ENCODE results near the gene SDK1.

SDK1 gene

DNA sequence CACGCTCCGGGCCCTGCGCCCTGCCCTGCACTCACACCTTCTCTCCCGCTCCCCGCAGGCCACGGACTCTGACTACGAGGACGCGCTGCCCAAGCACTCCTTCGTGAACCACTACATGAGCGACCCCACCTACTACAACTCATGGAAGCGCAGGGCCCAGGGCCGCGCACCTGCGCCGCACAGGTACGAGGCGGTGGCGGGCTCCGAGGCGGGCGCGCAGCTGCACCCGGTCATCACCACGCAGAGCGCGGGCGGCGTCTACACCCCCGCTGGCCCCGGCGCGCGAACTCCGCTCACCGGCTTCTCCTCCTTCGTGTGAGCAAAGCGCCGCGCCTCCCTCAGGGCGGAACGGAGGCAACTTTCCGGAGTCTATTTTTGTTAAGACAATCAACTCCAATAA, 964.0 kb downstream of the SDK1 start:
- Mint-ChIP-seq H3K27ac (no peak overlapping the region), H3K4me1 (no peaks in the 10 kb centered on the region), H3K9me3 (no peaks in the 10 kb centered on the region), H3K4me3 (no peak overlapping the region), H3K27me3 (peaks cover 5% of the 10 kb centered on the region), H3K36me3 (ENCODE audit: low read depth) (no peaks in the 10 kb centered on the region)
- DNase-seq (no peak), ATAC-seq (no peak)

DNA sequence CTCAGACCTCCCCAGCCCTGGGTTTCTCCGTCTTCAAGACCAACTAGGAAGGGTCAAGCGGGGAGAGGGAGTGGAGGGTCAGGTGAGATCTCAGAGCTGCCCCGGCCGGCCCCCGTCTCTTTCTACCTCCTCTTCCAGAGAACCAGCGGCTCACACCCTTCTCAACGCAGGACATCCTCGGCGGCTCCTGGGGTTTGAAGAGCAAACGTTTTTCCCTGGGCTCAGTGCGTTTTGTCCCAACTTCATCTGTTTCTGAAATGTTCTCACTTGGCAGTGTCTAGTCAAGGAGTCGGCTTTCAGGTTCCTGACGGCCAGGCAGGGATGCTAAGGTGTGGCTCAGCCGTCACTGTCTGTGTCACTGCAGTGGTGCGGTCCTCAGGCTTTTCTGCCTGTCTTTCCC, 964.6 kb downstream of the SDK1 start:
- no peaks in the 10 kb centered on the region for H3K9me3 Mint-ChIP-seq
- no peak overlapping the region for H3K4me3 Mint-ChIP-seq
- H3K36me3 Mint-ChIP-seq (ENCODE audit: low read depth) = no peaks in the 10 kb centered on the region
- DNase-seq = no peak
- no peak for ATAC-seq
- H3K27ac Mint-ChIP-seq = no peak overlapping the region
- no peaks in the 10 kb centered on the region for H3K4me1 Mint-ChIP-seq
- H3K27me3 Mint-ChIP-seq = peaks cover 5% of the 10 kb centered on the region

DNA sequence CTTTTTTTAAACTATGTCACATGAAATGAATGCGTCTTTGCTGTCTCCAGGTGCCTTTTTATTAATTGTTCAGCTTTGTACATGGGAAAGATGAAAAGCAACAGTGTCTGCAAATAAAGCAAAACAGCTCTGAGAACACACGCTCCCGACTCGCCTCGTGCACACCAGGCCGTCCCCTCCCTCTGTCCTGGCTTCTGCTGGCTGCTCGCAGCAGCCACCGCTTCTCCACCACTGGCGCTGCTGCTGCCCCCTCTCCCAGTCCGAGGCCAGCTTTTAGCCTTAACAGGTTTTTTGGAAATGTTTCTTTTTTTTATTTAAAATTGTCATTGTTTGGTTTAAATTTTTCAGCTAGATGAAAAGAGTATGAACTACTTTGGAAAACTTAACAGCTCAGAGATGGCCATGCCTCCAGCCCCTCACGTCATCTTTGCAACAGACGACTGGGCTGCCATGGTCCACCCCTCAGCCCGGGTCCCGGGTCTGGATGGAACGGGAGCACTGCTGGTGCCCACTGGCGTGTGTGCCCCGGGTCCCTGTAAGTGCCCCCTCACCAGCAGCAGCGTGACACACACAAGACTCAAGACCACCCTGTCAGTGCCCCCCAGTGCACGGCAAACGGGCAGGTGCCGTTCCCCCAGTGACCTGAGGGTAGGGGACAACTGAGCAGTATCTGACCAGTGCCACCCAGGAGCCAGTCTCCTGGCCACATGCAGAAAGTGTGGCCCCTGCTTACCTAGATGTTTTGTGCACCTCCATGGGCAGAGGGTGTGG, 965.4 kb downstream of the SDK1 start:
- no peak overlapping the region for H3K4me3 Mint-ChIP-seq
- no peaks in the 10 kb centered on the region for H3K36me3 Mint-ChIP-seq (ENCODE audit: low read depth)
- no peak overlapping the region for H3K27ac Mint-ChIP-seq
- H3K4me1 Mint-ChIP-seq = no peaks in the 10 kb centered on the region
- no peaks in the 10 kb centered on the region for H3K9me3 Mint-ChIP-seq
- no peak for ATAC-seq
- peaks cover 5% of the 10 kb centered on the region for H3K27me3 Mint-ChIP-seq
- no peak for DNase-seq

- no peaks in the 10 kb centered on the region for H3K9me3 Mint-ChIP-seq
- H3K27me3 Mint-ChIP-seq = peaks cover 5% of the 10 kb centered on the region
- no peak for DNase-seq
- H3K36me3 Mint-ChIP-seq (ENCODE audit: low read depth) = no peaks in the 10 kb centered on the region
- H3K4me1 Mint-ChIP-seq = no peaks in the 10 kb centered on the region
- no peak overlapping the region for H3K4me3 Mint-ChIP-seq
- no peak for ATAC-seq
- H3K27ac Mint-ChIP-seq = no peak overlapping the region
These were observed 966.4 kb downstream of the SDK1 start for GRCh38 chr7:4267341-4268039.

DNA sequence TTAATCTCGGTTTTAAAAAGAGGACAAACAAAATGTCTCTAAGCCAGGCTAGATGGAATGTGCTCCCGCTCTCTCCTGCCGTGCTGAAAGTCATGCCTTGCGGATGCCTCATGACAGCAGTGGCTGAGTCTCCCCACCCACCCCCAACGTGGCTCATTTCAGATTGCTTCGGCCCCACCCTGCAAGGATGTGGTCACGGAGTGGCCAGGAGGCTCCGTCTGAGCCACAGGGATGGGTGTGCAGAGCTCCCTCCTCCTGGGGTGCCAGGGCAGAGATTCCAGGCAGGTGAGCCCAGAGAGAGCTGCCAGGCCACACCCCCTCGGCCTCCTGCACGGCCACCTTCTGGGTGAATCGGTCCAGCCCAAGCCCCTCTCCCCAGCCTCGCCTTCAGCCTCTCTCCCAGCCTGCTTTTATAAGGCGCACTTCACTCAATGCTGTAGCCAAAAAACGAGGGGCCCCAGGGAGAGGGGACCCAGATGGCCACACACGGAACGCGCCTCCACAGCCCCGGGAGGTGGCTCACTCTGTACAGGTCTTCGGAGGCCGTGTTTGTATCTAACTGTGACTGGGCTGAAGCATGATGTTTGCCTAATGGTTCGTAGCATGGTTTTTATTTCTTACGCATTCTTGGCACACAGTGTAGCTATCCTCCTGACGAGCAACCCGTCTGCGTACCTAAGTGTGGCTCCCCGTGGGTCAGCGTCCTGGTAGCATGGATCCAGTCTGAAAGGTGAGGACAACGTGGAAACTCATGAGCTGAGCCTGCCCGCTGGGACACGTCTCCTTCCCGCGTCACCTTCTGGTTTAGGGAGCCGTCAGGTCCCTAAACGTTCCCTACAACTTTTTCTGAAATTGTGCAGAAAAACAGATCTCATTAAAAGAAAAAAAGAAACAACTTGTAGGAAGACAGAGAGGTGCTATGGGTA, 967.3 kb downstream of the SDK1 start:
- DNase-seq = no peak
- no peaks in the 10 kb centered on the region for H3K4me1 Mint-ChIP-seq

DNA sequence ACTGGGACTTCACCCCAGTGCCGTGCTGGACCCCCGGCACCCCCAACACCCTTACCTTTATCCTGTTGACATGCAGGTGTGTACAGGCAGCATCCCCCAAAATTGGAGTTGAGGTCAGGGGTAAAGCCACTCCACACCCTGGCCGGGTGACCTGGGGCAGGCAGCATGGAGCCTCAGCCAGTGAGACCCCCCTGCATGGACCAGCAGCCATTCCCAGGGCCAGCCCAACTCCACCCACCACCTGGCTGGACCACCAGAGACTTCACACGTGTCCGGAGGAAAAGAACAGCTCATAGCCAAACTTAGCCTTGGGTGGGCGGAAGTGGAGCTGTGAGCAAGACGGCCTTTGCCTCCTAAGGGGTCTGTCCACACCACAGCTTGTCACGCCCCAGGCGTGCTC, 968.0 kb downstream of the SDK1 start:
- Mint-ChIP-seq H3K4me3 (no peak overlapping the region), H3K36me3 (ENCODE audit: low read depth) (no peaks in the 10 kb centered on the region), H3K27ac (no peak overlapping the region), H3K9me3 (no peaks in the 10 kb centered on the region), H3K27me3 (peaks cover 5% of the 10 kb centered on the region), H3K4me1 (no peaks in the 10 kb centered on the region)
- no peak for ATAC-seq
- no peak for DNase-seq

More for the DNA sequence above, 967.3 kb downstream of the SDK1 start:
- Mint-ChIP-seq H3K27me3 (peaks cover 5% of the 10 kb centered on the region), H3K27ac (no peak overlapping the region), H3K9me3 (no peaks in the 10 kb centered on the region), H3K36me3 (ENCODE audit: low read depth) (no peaks in the 10 kb centered on the region), H3K4me3 (no peak overlapping the region)
- ATAC-seq = no peak

- H3K4me3 Mint-ChIP-seq = no peak overlapping the region
- H3K36me3 Mint-ChIP-seq (ENCODE audit: low read depth) = no peaks in the 10 kb centered on the region
- H3K9me3 Mint-ChIP-seq = peaks cover 4% of the 10 kb centered on the region
- no peak overlapping the region for H3K27ac Mint-ChIP-seq
- peaks cover 5% of the 10 kb centered on the region for H3K27me3 Mint-ChIP-seq
- no peak for ATAC-seq
- DNase-seq = no peak
- no peaks in the 10 kb centered on the region for H3K4me1 Mint-ChIP-seq
These were observed 968.7 kb downstream of the SDK1 start for GRCh38 chr7:4269746-4270145.

- no peak for ATAC-seq
- Mint-ChIP-seq H3K27me3 (peaks cover 5% of the 10 kb centered on the region), H3K27ac (no peak overlapping the region), H3K4me1 (no peaks in the 10 kb centered on the region), H3K36me3 (ENCODE audit: low read depth) (no peaks in the 10 kb centered on the region), H3K9me3 (peaks cover 5% of the 10 kb centered on the region), H3K4me3 (no peak overlapping the region)
- DNase-seq = no peak
These were observed 969.2 kb downstream of the SDK1 start for GRCh38 chr7:4270268-4270667.

GRCh38 chr7:4270941-4271715, 970.1 kb downstream of the SDK1 start:
- no peaks in the 10 kb centered on the region for H3K4me1 Mint-ChIP-seq
- peaks cover 5% of the 10 kb centered on the region for H3K9me3 Mint-ChIP-seq
- H3K27me3 Mint-ChIP-seq = peaks cover 5% of the 10 kb centered on the region
- no peak overlapping the region for H3K4me3 Mint-ChIP-seq
- ATAC-seq = no peak
- H3K36me3 Mint-ChIP-seq (ENCODE audit: low read depth) = no peaks in the 10 kb centered on the region
- no peak overlapping the region for H3K27ac Mint-ChIP-seq
- no peak for DNase-seq

GRCh38 chr7:4271716-4272015, 970.6 kb downstream of the SDK1 start:
- no peak overlapping the region for H3K4me3 Mint-ChIP-seq
- H3K27ac Mint-ChIP-seq = no peak overlapping the region
- ATAC-seq = no peak
- H3K4me1 Mint-ChIP-seq = no peaks in the 10 kb centered on the region
- no peak for DNase-seq
- peaks cover 5% of the 10 kb centered on the region for H3K9me3 Mint-ChIP-seq
- peaks cover 5% of the 10 kb centered on the region for H3K27me3 Mint-ChIP-seq
- H3K36me3 Mint-ChIP-seq (ENCODE audit: low read depth) = no peaks in the 10 kb centered on the region

GRCh38 chr7:4272141-4272540, 971.1 kb downstream of the SDK1 start:
- Mint-ChIP-seq H3K9me3 (peaks cover 5% of the 10 kb centered on the region), H3K27me3 (peaks cover 5% of the 10 kb centered on the region), H3K4me3 (no peak overlapping the region), H3K27ac (no peak overlapping the region), H3K36me3 (ENCODE audit: low read depth) (no peaks in the 10 kb centered on the region), H3K4me1 (no peaks in the 10 kb centered on the region)
- ATAC-seq (no peak), DNase-seq (no peak)

DNA sequence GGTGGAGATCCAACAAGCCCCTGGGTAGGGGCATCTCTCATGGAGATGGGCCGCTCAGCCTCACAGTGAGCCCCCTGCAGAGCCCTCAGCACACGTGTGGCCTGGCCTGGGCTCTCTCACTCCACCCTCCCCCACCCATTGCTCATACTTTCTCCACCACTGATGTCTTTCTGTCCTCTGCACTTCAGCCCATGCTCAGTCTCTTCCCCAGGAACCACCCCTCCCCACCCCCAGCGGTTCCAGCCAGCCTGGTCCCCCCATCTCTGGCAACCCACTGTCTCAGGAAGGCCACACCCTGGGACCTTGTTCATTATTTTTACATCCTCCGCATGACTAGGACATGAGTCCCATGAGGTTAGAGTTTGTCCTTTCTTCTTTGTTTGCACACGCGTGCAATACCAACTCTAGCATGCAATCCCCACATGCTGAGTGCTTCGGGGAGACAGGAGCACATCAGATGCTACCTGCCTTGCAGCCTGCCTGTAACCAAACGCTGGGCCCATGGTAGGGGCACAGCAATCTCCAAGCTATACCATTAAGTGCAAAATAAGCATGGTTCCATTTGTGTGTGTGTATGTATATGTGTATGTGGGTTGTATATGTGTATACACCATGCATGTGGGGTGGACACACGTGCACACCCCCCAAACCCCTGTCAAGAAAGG, 972.6 kb downstream of the SDK1 start:
- DNase-seq (no peak), ATAC-seq (no peak)
- H3K27me3 Mint-ChIP-seq = no peaks in the 10 kb centered on the region
- no peak overlapping the region for H3K4me3 Mint-ChIP-seq
- H3K9me3 Mint-ChIP-seq = peaks cover 5% of the 10 kb centered on the region
- no peaks in the 10 kb centered on the region for H3K4me1 Mint-ChIP-seq
- H3K27ac Mint-ChIP-seq = no peak overlapping the region
- no peaks in the 10 kb centered on the region for H3K36me3 Mint-ChIP-seq (ENCODE audit: low read depth)

- no peak overlapping the region for H3K27ac Mint-ChIP-seq
- H3K4me3 Mint-ChIP-seq = no peak overlapping the region
- H3K27me3 Mint-ChIP-seq = no peaks in the 10 kb centered on the region
- no peaks in the 10 kb centered on the region for H3K4me1 Mint-ChIP-seq
- DNase-seq (no peak), ATAC-seq (no peak)
- no peaks in the 10 kb centered on the region for H3K36me3 Mint-ChIP-seq (ENCODE audit: low read depth)
- H3K9me3 Mint-ChIP-seq = peaks cover 5% of the 10 kb centered on the region
These were observed 973.2 kb downstream of the SDK1 start for GRCh38 chr7:4274286-4274685.

DNA sequence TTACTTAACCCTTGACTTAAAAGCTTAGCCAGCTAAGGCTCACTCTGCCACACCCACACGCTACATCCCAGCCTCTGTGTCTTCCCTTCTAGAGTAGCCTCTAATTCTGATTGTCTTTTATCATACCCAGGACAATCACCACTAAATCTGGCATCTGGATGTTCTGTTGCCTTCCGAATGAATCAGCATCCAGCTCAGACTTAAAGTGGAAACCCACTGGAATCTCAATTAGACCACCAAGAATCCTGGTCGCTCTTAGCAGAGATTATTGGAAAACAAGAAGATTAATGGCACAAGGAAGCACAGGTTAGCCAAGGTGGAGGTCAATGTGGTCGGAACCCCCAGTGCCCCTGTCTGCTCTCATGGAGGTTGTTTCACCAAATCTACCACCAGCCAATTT, 976.9 kb downstream of the SDK1 start:
- H3K4me1 Mint-ChIP-seq = no peaks in the 10 kb centered on the region
- DNase-seq (no peak), ATAC-seq (no peak)
- no peaks in the 10 kb centered on the region for H3K36me3 Mint-ChIP-seq (ENCODE audit: low read depth)
- peaks cover 8% of the 10 kb centered on the region for H3K9me3 Mint-ChIP-seq
- H3K4me3 Mint-ChIP-seq = no peak overlapping the region
- H3K27ac Mint-ChIP-seq = no peak overlapping the region
- H3K27me3 Mint-ChIP-seq = peaks cover 4% of the 10 kb centered on the region
